ENCODE data around the gene TMED5.

TMED5 gene

GRCh38 chr1:93143769-93144168 lies 36.4 kb downstream of the TMED5 start (continued):
- TF ChIP-seq ZNF266 (tag by site-specific recombination; IDR thresholded peaks at IDR 0.05; ENCODE audit: low read depth) = no peak
- TF ChIP-seq ZNF510 (tag by site-specific recombination; IDR thresholded peaks at IDR 0.05; ENCODE audit: insufficient replicate concordance) = no peak
- no peak for TF ChIP-seq GLIS1 (tag by site-specific recombination; IDR thresholded peaks at IDR 0.05)
- TF ChIP-seq REST (tag by site-specific recombination; IDR thresholded peaks at IDR 0.05) = no peak
- TF ChIP-seq OSR2 (tag by site-specific recombination; IDR thresholded peaks at IDR 0.05) = no peak
- no peak for TF ChIP-seq ZNF843 (tag by site-specific recombination; IDR thresholded peaks at IDR 0.05)
- TF ChIP-seq ZNF19 (tag by site-specific recombination; IDR thresholded peaks at IDR 0.05; ENCODE audit: low read depth) = no peak
- TF ChIP-seq ZNF155 (tag by site-specific recombination; IDR thresholded peaks at IDR 0.05) = no peak
- no peak for TF ChIP-seq ZSCAN4 (tag by site-specific recombination; IDR thresholded peaks at IDR 0.05)
- TF ChIP-seq ZNF366 (tag by site-specific recombination; conservative IDR thresholded peaks at IDR 0.05) = no peak
- no peak for TF ChIP-seq KLF16 (tag by site-specific recombination; IDR thresholded peaks at IDR 0.05)
- no peak for TF ChIP-seq TSHZ1 (tag by site-specific recombination; IDR thresholded peaks at IDR 0.05; ENCODE audit: borderline replicate concordance)
- TF ChIP-seq ZNF704 (tag by site-specific recombination; IDR thresholded peaks at IDR 0.05) = no peak
- no peak for TF ChIP-seq ZFP69B (tag by site-specific recombination; IDR thresholded peaks at IDR 0.05)
- no peak for TF ChIP-seq PATZ1 (tag by site-specific recombination; IDR thresholded peaks at IDR 0.05)
- peak; percentile 11 for TF ChIP-seq ZNF654 (tag by site-specific recombination; IDR thresholded peaks at IDR 0.05; ENCODE audit: low read depth)
- TF ChIP-seq ZNF521 (tag by site-specific recombination; IDR thresholded peaks at IDR 0.05) = no peak
- no peak for TF ChIP-seq RBAK (tag by site-specific recombination; IDR thresholded peaks at IDR 0.05)
- TF ChIP-seq ZNF707 (tag by site-specific recombination; IDR thresholded peaks at IDR 0.05) = no peak
- TF ChIP-seq ZNF175 (tag by site-specific recombination; IDR thresholded peaks at IDR 0.05) = no peak
- TF ChIP-seq SCRT2 (tag by site-specific recombination; IDR thresholded peaks at IDR 0.05) = no peak
- TF ChIP-seq ZNF555 (tag by site-specific recombination; conservative IDR thresholded peaks at IDR 0.05) = peak; percentile 47
- TF ChIP-seq ZNF560 (tag by site-specific recombination; IDR thresholded peaks at IDR 0.05; ENCODE audit: borderline replicate concordance) = 0 out of 2 replicates have a peak, but pooled peaks have one; percentile 27
- TF ChIP-seq ZNF433 (tag by site-specific recombination; IDR thresholded peaks at IDR 0.05; ENCODE audit: low read depth) = 0 out of 2 replicates have a peak, but pooled peaks have one; percentile 32
- no peak for TF ChIP-seq ZBTB49 (tag by site-specific recombination; IDR thresholded peaks at IDR 0.05; ENCODE audit: low read depth)
- TF ChIP-seq SALL2 (tag by site-specific recombination; IDR thresholded peaks at IDR 0.05; ENCODE audit: borderline replicate concordance) = no peak
- TF ChIP-seq GFI1B (tag by site-specific recombination; IDR thresholded peaks at IDR 0.05) = no peak
